Measurements from ENCODE around the gene UMODL1.

UMODL1 gene

GRCh38 chr21:42189431-42189830 lies 118.3 kb downstream of the UMODL1 start:
- DNase-seq (ENCODE audit: extremely low read depth, low read depth): no peak

GRCh38 chr21:42189860-42190485 lies 118.9 kb downstream of the UMODL1 start:
- no peak overlapping the region for H3K4me3 ChIP-seq (replicated peaks; ENCODE audit: low read depth, low read length)
- TF ChIP-seq CTCF (IDR thresholded peaks at IDR 0.05; ENCODE audit: low read depth, low read length, missing control alignments): no peak
- no peak for DNase-seq (ENCODE audit: extremely low read depth, low read depth)

More at GRCh38 chr21:42189431-42189830, 118.3 kb downstream of the UMODL1 start:
- TF ChIP-seq CTCF (IDR thresholded peaks at IDR 0.05; ENCODE audit: low read depth, low read length, missing control alignments): no peak
- H3K4me3 ChIP-seq (replicated peaks; ENCODE audit: low read depth, low read length): no peak overlapping the region

- no peak for DNase-seq (ENCODE audit: extremely low read depth, low read depth)
- no peak for TF ChIP-seq CTCF (IDR thresholded peaks at IDR 0.05; ENCODE audit: low read depth, low read length, missing control alignments)
- no peak overlapping the region for H3K4me3 ChIP-seq (replicated peaks; ENCODE audit: low read depth, low read length)
Observed at GRCh38 chr21:42190486-42190863, 119.4 kb downstream of the UMODL1 start.

- no peak for DNase-seq (ENCODE audit: extremely low read depth, low read depth)
- no peak overlapping the region for H3K4me3 ChIP-seq (replicated peaks; ENCODE audit: low read depth, low read length)
- no peak for TF ChIP-seq CTCF (IDR thresholded peaks at IDR 0.05; ENCODE audit: low read depth, low read length, missing control alignments)
Observed at GRCh38 chr21:42191064-42191463, 119.9 kb downstream of the UMODL1 start.

GRCh38 chr21:42191696-42192595 lies 120.8 kb downstream of the UMODL1 start:
- DNase-seq (ENCODE audit: extremely low read depth, low read depth): no peak
- no peak for TF ChIP-seq CTCF (IDR thresholded peaks at IDR 0.05; ENCODE audit: low read depth, low read length, missing control alignments)
- no peak overlapping the region for H3K4me3 ChIP-seq (replicated peaks; ENCODE audit: low read depth, low read length)
